GM19463 (cell line): Measurements from ENCODE around the gene TRIM14.
"Not testable (repeated sequence)": the region's sequence is repeated elsewhere in the genome, so short reads cannot be mapped to it uniquely, and the experiment has no call there.

Experiments used
- ATAC-seq: cut with Tn5 transposase; IDR thresholded peaks from one replicate; pipeline ENCODE4 v1.9.1; 2021; ENCODE audit warnings: mild to moderate bottlenecking, moderate library complexity; ENCODE audit not compliant: unreplicated experiment

TRIM14 gene

DNA sequence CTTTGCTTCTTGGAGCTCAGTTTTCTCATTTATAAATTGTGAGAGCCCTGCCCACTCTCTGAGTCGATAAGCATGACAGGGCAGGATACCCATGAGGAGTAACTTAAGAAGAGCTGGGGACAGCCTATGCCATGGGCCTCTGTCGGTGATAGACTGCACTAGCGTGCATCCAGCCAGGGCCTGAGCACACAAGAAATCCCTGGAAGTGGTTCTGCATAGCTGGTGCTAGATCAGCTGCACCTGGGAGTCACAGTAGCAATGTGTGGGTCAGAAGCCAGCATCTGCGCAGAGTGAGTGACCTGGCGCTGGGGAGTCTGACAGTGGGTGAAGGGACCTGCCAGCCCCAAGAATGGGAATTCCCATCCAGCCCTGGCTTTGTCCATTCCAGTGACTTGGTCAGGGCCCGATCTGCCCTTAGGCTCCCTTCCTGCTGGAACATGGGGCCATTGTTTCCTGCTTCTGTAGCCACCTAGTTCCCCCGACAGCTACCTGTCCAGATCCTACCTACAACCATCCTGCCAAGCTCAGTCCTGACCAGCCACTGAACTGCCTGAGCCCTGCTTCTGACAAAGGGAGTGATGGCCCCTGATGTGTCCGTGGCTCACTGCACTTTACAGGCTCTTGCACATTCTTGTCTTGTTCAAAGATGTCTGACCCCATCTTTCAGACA is 98.4 kb downstream of the TRIM14 start:
- no peak for ATAC-seq

DNA sequence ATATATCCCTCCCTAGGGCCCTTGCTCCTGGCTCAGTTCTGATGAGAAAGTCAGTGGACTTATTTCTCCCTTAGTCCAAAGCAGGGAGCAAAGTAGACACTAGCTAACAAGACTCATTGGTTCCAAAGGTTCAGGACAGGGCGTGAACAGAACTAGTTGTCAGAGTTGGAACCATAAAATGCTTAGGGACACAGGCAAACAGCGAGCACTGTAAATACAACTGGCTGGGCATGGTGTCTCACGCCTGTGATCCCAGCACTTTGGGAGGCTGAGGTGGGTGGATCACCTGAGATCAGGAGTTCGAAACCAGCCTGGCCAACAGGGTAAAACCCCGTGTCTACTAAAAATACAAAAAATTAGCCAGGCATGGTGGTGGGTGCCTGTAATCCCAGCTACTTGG is 99.2 kb downstream of the TRIM14 start:
- ATAC-seq = not testable (repeated sequence)
